Loucy (cell line): ENCODE measurements around the gene PKNOX2.

Experiments
- EZH2phosphoT487 ChIP-seq: fragments of 200-600 bp; IDR thresholded peaks from 2 replicates; pipeline ENCODE4 v1.6.1; 2018; ENCODE audit warnings: antibody characterized with exemption, mild to moderate bottlenecking, moderate library complexity, borderline replicate concordance
- TF ChIP-seq, protein P1 (sequence below): fragments of 200-600 bp; sonication (generic); conservative IDR thresholded peaks from 2 replicates; pipeline ENCODE4 v1.5.1; 2014; ENCODE audit warnings: mild to moderate bottlenecking, antibody characterized with exemption, low read length

DNA sequence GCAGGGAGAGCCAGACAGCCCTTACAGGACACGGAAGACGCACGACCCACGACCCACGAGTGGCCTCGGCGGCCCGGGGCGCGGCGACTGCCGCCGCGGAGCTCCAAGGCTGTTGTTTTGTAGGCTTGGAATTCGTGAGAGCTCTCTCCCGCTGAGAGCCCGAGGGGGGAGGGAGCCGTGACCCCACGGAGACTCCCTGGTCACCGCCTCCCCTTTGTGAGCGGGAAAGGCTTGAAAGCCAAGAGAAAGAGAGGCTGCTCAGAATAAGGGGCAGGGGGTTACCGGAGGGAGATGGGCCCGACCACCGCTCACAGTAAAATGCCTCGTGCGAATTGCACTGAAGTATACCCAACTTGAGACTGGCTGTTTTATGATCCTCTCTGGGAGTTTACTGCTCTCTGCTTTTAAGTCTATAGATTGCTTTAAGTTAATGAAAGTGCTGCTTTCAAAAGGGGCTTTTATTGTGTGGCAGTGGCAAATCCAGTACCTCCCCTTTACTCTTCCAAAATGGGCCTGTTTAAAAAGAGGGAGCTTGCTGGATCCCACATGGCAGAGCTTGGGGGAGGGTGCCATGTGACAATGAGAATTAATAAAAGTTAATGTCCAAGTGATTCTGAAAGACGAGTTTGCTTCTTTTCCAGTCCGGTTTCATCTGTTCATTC, 2.9 kb downstream of the PKNOX2 start:
- TF ChIP-seq, protein P1, sequence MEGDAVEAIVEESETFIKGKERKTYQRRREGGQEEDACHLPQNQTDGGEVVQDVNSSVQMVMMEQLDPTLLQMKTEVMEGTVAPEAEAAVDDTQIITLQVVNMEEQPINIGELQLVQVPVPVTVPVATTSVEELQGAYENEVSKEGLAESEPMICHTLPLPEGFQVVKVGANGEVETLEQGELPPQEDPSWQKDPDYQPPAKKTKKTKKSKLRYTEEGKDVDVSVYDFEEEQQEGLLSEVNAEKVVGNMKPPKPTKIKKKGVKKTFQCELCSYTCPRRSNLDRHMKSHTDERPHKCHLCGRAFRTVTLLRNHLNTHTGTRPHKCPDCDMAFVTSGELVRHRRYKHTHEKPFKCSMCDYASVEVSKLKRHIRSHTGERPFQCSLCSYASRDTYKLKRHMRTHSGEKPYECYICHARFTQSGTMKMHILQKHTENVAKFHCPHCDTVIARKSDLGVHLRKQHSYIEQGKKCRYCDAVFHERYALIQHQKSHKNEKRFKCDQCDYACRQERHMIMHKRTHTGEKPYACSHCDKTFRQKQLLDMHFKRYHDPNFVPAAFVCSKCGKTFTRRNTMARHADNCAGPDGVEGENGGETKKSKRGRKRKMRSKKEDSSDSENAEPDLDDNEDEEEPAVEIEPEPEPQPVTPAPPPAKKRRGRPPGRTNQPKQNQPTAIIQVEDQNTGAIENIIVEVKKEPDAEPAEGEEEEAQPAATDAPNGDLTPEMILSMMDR = no peak
- TF ChIP-seq EZH2phosphoT487 = no peak
